A673 (cell line): ENCODE results near the gene VWA1. TPM values are rescaled to one million over a fixed set of nuclear protein-coding genes. Genes with fewer than 3 reads are reported as not detected.
A peak's percentile ranks its signal among the peaks of the same experiment; 100 is the strongest.
"Not testable (repeated sequence)": the region's sequence is repeated elsewhere in the genome, so short reads cannot be mapped to it uniquely, and the experiment has no call there.

ENCODE experiments used
- BruUV-seq: library from RNA; stranded (reverse); fragments of 400-500 nt; replicated peaks from 2 replicates; lab custom pipeline; 2021; lab: Mats Ljungman, UMichigan
- CTCF ChIA-PET: fragments of 300-600 bp; sonication (Branson Sonifier 250); formaldehyde crosslinking; loops from one replicate; lab custom pipeline; 2022; ENCODE audit warnings: antibody characterized with exemption; lab: Charles Lee
- POLR2A ChIA-PET: fragments of 300-600 bp; sonication (Branson Sonifier 250); formaldehyde crosslinking; loops from one replicate; lab custom pipeline; 2022; ENCODE audit warnings: antibody characterized with exemption; ENCODE audit not compliant: low non-redundant PET; lab: Charles Lee
- DNase-seq: peaks from one replicate; pipeline ENCODE4 v3.0.0-alpha.2; 2015; ENCODE audit warnings: low spot score
- H3K27ac ChIP-seq: fragments of 200-600 bp; sonication (generic); 2 replicates; pipeline ENCODE4 v1.5.1; 2016; ENCODE audit warnings: mixed run types, low read depth, mild to moderate bottlenecking, mixed read lengths, antibody characterized with exemption, low read length; ENCODE audit not compliant: poor library complexity, severe bottlenecking
- H3K27me3 ChIP-seq: fragments of 200-600 bp; sonication (generic); replicated peaks from 2 replicates; pipeline ENCODE4 v1.6.1; 2017; ENCODE audit warnings: mixed run types, low read depth, mild to moderate bottlenecking, mixed read lengths, antibody characterized with exemption, low read length; ENCODE audit not compliant: insufficient read depth, poor library complexity
- H3K36me3 ChIP-seq: fragments of 200-600 bp; sonication (generic); 2 replicates; pipeline ENCODE4 v1.6.1; 2016; ENCODE audit warnings: mixed run types, mild to moderate bottlenecking, mixed read lengths, antibody characterized with exemption, low read length; ENCODE audit not compliant: insufficient read depth, poor library complexity, severe bottlenecking
- H3K4me1 ChIP-seq: fragments of 200-600 bp; sonication (generic); 2 replicates; pipeline ENCODE4 v1.6.1; 2017; ENCODE audit warnings: mixed run types, mild to moderate bottlenecking, mixed read lengths, antibody characterized with exemption, low read length; ENCODE audit not compliant: insufficient read depth, poor library complexity, severe bottlenecking
- H3K4me3 ChIP-seq: fragments of 200-600 bp; sonication (generic); 2 replicates; pipeline ENCODE4 v1.5.1; 2016; ENCODE audit warnings: low read depth, mixed run types, mild to moderate bottlenecking, mixed read lengths, low read length; ENCODE audit not compliant: poor library complexity, severe bottlenecking
- H3K9me3 ChIP-seq: fragments of 200-600 bp; sonication (generic); 2 replicates; pipeline ENCODE4 v1.6.1; 2016; ENCODE audit warnings: mixed run types, low read depth, mild to moderate bottlenecking, mixed read lengths, antibody characterized with exemption, low read length; ENCODE audit not compliant: poor library complexity, severe bottlenecking
- EZH2 ChIP-seq: fragments of 200-600 bp; sonication (generic); IDR thresholded peaks from 2 replicates; pipeline ENCODE4 v1.6.1; 2017; ENCODE audit warnings: borderline replicate concordance, low read depth, mild to moderate bottlenecking, mixed read lengths, antibody characterized with exemption, low read length; ENCODE audit not compliant: poor library complexity, severe bottlenecking
- intact Hi-C: fragments of 100-400 bp; cut with micrococcal nuclease; formaldehyde crosslinking; loops from one replicate; pipeline ENCODE4 v1.10.0; 2022; ENCODE audit not compliant: unreplicated experiment
- total RNA-seq: library from RNA; stranded (reverse); gene quantifications from 2 replicates; pipeline ENCODE4 v1.2.3, GENCODE V29; 2021
- TF ChIP-seq, protein P1 (sequence below): fragments of 300-800, 200-600 bp; sonication (generic); conservative IDR thresholded peaks from 2 replicates; pipeline ENCODE4 v1.5.1; 2017; ENCODE audit warnings: low read depth, mild to moderate bottlenecking, antibody characterized with exemption, low read length, moderate library complexity, mixed read lengths

The VWA1 gene
- total RNA-seq, 1 experiment from 2014 or later, result 0.92 TPM

DNA sequence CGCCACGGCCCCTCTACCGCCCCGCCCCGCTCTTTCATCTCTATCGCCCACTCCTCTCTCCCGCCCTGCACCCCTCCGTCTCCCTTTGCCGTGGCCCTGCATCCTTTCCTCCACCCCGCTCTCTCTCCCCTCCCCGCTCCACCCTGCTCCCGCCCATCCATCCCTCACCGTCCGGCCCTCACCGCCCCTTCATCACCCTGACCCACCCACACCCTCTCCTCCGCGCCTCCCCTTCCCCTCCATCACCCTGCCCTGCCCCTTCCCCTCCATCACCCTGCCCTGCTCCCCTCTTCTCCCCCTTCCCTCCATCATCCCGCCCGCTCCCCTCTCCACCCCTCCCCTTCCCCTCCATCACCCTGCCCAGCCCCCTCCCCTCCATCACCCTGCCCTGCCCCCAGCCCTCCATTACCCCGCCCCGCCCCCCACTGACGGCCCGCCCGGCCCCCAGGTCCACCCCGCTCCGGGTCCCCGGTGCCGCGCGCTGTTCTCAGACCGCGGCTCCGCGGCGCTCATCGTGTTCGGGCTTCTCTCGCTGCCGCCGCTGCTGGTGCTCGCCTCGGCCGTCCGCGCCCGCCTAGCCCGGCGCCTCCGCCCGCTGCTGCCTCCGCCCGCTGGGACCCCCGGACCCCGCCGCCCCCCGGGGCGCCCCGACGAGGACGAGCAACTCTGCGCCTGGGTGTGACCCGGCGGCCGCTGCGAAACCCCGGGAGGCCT, 8.2 kb upstream of the VWA1 start:
- TF ChIP-seq, protein P1, sequence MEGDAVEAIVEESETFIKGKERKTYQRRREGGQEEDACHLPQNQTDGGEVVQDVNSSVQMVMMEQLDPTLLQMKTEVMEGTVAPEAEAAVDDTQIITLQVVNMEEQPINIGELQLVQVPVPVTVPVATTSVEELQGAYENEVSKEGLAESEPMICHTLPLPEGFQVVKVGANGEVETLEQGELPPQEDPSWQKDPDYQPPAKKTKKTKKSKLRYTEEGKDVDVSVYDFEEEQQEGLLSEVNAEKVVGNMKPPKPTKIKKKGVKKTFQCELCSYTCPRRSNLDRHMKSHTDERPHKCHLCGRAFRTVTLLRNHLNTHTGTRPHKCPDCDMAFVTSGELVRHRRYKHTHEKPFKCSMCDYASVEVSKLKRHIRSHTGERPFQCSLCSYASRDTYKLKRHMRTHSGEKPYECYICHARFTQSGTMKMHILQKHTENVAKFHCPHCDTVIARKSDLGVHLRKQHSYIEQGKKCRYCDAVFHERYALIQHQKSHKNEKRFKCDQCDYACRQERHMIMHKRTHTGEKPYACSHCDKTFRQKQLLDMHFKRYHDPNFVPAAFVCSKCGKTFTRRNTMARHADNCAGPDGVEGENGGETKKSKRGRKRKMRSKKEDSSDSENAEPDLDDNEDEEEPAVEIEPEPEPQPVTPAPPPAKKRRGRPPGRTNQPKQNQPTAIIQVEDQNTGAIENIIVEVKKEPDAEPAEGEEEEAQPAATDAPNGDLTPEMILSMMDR, result no peak
- TF ChIP-seq EZH2, result no peak
- Histone ChIP-seq H3K36me3 (no peaks in the 10 kb centered on the region), H3K9me3 (no peaks in the 10 kb centered on the region), H3K27me3 (no peaks in the 10 kb centered on the region), H3K27ac (no peak overlapping the region), H3K4me3 (peak overlapping the region; percentile 50), H3K4me1 (no peaks in the 10 kb centered on the region)
- BruUV-seq, result no TSS peak
- CTCF ChIA-PET, result no interaction called here
- no peak for DNase-seq
- intact Hi-C loops, result no loop called here
- POLR2A ChIA-PET, result no interaction called here

DNA sequence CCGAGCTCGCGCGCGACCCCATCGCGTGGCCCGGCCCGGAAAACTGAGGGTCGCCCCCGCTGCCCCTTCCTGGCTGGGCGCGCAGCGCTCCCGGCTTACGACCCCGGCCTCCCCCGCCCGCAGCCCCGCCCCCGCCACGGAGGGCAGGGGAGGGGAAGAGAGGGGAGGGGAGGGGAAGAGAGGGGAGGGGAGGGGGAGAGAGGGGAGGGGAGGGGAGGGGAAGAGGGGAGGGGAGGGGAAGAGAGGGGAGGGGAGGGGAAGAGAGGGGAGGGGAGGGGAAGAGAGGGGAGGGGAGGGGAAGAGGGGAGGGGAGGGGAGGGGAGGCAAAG, 7.7 kb upstream of the VWA1 start:
- H3K36me3 ChIP-seq, result no peaks in the 10 kb centered on the region
- TF ChIP-seq EZH2, result no peak
- TF ChIP-seq, protein P1, result no peak
- no peaks in the 10 kb centered on the region for H3K27me3 ChIP-seq
- DNase-seq, result no peak
- ChIA-PET CTCF (no interaction called here), POLR2A (interaction anchor here (0.6 kb wide), 1 partner anchor 481 kb away, joined by 5 read pairs; no protein-coding TSS in a partner anchor)
- peak overlapping the region; percentile 50 for H3K4me3 ChIP-seq
- intact Hi-C loops, result no loop called here
- no peak overlapping the region for H3K27ac ChIP-seq
- no peaks in the 10 kb centered on the region for H3K4me1 ChIP-seq
- H3K9me3 ChIP-seq, result no peaks in the 10 kb centered on the region
- no TSS peak for BruUV-seq

DNA sequence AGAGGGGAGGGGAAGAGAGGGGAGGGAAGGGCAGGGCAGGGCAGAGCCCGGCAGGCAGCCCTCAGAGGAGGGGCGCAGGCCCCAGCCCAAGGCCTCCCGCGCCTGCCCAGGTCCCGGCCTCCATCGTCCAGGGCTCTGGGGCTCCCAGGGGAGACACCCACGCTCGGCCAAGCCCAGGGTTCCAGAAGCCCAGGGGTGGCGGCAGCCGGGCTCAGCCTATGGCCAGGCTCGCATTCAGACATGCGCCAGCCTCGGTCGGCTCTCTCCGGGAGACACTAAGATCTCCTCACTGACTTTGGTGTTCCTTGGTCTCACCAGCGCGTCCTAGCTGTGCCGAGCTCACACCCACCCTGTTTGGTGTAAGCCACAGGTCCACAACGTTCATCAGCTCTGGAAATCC, 7.3 kb upstream of the VWA1 start:
- H3K4me1 ChIP-seq, result no peaks in the 10 kb centered on the region
- CTCF ChIA-PET, result no interaction called here
- no TSS peak for BruUV-seq

DNA sequence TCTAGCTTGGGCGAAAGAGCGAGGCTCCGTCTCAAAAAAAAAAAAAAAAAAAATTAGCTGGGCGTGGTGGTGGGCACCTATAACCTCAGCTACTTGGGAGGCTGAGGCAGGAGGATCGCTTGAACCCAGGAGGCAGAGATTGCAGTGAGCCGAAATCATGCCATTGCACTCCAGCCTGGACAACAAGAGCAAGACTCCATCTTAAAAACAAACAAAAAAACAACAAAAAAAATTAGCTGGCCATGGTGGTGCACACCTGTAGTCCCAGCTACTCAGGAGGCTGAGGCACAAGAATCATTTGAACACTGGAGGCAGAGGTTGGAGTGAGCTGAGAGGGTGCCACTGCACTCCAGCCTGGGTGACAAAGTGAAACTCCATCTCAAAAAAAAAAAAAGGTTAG, 6.5 kb upstream of the VWA1 start:
- intact Hi-C loops, CTCF ChIA-PET, H3K9me3 ChIP-seq, H3K36me3 ChIP-seq, H3K27me3 ChIP-seq, BruUV-seq, H3K4me1 ChIP-seq, DNase-seq, H3K4me3 ChIP-seq, H3K27ac ChIP-seq: not testable (repeated sequence)
- POLR2A ChIA-PET, result interaction anchor here (0.7 kb wide), 1 partner anchor 18 kb away, joined by 5 read pairs; no protein-coding TSS in a partner anchor

More for the DNA sequence above, 7.3 kb upstream of the VWA1 start:
- POLR2A ChIA-PET, result interaction anchor here (0.6 kb wide), 1 partner anchor 481 kb away, joined by 5 read pairs; no protein-coding TSS in a partner anchor
- Histone ChIP-seq H3K4me3 (no peak overlapping the region), H3K9me3 (no peaks in the 10 kb centered on the region), H3K27ac (no peak overlapping the region), H3K27me3 (no peaks in the 10 kb centered on the region), H3K36me3 (no peaks in the 10 kb centered on the region)
- no peak for DNase-seq
- TF ChIP-seq EZH2, result no peak
- TF ChIP-seq, protein P1, result no peak
- intact Hi-C loops, result no loop called here
